ENCODE data around the gene WDR62.
A peak's percentile ranks its signal among the peaks of the same experiment; 100 is the strongest.
"Not testable (repeated sequence)": the region's sequence is repeated elsewhere in the genome, so short reads cannot be mapped to it uniquely, and the experiment has no call there.

The WDR62 gene

GRCh38 chr19:36027696-36028095, 27.0 kb upstream of the WDR62 start:
- TF ChIP-seq, protein P1, sequence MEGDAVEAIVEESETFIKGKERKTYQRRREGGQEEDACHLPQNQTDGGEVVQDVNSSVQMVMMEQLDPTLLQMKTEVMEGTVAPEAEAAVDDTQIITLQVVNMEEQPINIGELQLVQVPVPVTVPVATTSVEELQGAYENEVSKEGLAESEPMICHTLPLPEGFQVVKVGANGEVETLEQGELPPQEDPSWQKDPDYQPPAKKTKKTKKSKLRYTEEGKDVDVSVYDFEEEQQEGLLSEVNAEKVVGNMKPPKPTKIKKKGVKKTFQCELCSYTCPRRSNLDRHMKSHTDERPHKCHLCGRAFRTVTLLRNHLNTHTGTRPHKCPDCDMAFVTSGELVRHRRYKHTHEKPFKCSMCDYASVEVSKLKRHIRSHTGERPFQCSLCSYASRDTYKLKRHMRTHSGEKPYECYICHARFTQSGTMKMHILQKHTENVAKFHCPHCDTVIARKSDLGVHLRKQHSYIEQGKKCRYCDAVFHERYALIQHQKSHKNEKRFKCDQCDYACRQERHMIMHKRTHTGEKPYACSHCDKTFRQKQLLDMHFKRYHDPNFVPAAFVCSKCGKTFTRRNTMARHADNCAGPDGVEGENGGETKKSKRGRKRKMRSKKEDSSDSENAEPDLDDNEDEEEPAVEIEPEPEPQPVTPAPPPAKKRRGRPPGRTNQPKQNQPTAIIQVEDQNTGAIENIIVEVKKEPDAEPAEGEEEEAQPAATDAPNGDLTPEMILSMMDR (IDR thresholded peaks at IDR 0.05; ENCODE audit: low read depth, low read length) = no peak
- no peak overlapping the region for H3K4me3 ChIP-seq (ENCODE audit: low read depth, low read length)

DNA sequence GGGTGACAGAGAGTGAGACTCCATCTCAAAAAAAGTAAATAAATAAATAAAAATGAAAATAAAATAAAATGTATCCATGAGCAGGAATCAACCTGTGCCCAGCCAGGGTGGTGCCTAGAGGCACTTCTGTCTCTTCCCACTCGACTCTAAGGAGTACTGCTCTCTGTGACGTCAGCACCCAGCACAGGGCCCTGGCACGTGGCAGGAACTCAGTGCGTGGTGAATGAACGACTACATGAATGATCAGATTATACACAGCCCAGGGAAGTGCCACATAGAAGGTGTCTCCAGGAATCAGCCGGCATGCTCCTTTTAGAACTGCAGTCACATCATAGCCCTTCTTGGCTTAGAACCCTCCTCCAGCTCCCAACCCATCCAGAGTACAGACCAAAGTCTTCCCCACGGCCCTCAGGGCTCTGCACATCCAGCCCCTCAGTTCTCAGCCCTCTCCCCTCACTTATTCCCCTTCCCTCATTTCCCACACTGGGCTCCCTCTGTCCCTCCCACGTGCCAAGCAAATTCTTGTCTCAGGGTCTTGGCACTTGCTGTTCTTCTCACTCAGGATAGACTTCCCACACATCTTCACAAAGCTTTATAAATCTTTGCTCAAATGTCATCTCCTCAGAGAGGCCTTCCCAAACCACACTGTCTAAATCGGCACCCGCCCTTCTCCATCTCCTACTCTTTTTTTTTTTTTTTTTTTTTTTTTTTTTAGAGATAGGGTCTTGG, 26.2 kb upstream of the WDR62 start:
- no peak overlapping the region for H3K4me3 ChIP-seq (ENCODE audit: low read depth, low read length)
- TF ChIP-seq, protein P1 (IDR thresholded peaks at IDR 0.05; ENCODE audit: low read depth, low read length) = no peak

GRCh38 chr19:36030264-36031148, 24.2 kb upstream of the WDR62 start:
- H3K4me3 ChIP-seq (ENCODE audit: low read depth, low read length) = no peak overlapping the region
- TF ChIP-seq, protein P1 (IDR thresholded peaks at IDR 0.05; ENCODE audit: low read depth, low read length) = peak; percentile 33

DNA sequence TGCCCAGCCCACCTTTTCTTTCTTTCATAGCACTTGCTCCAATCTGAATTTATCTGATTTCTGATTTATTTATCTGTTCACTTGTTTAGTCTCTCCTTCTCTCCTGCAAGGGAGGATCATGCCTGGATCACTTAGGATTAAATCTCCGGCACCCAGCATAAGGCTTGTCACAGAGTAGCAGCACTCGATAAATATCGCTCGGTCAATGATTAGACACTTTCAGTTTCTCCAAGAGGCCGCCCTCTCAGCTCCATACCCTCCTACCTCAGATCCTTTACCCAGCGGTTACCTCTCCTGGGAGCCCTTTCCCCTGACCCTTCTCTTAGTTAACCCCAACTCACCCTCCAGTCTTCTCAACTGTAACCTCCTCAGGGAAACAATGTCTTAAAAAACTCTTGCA, 23.4 kb upstream of the WDR62 start:
- no peak overlapping the region for H3K4me3 ChIP-seq (ENCODE audit: low read depth, low read length)
- TF ChIP-seq, protein P1 (IDR thresholded peaks at IDR 0.05; ENCODE audit: low read depth, low read length) = no peak

GRCh38 chr19:36032251-36033104, 22.2 kb upstream of the WDR62 start, which contains the start of gene CLIP3:
Gene CLIP3 (minus strand): TSS chr19:36032873. CDS start chr19:36032357, 516 bp downstream.
- H3K4me3 ChIP-seq (ENCODE audit: low read depth, low read length) = peak within 1 kb of the TSS; percentile 83
- TF ChIP-seq, protein P1 (IDR thresholded peaks at IDR 0.05; ENCODE audit: low read depth, low read length) = no peak

GRCh38 chr19:36040495-36040894, 14.2 kb upstream of the WDR62 start:
- no peak overlapping the region for H3K4me3 ChIP-seq (ENCODE audit: low read depth, low read length)
- TF ChIP-seq, protein P1 (IDR thresholded peaks at IDR 0.05; ENCODE audit: low read depth, low read length) = no peak

DNA sequence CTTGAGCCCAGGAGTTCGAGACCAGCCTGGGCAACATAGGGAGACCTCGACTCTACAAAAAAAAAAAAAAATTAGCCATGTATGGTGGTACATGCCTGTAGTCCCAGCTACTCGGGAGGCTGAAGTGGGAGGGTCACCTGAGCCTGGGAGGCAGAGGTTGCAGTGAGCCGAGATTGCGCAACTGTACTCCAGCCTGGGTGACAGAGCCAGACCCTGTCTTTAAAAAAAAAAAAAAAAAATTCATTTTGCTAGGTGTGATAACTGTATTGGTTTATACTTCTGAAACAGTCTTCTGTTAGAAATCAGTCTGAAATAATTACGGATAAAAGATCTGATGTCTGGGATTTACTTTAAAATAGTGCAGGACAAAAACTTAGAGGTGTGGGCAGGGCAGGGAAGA, 13.6 kb upstream of the WDR62 start:
- H3K4me3 ChIP-seq (ENCODE audit: low read depth, low read length) = not testable (repeated sequence)

Measured in WI38 (cell line).